Endothelial cell of umbilical vein (primary cell): ENCODE measurements around the gene CNTNAP4. TPM values are rescaled to one million over a fixed set of nuclear protein-coding genes. Genes with fewer than 3 reads are reported as not detected.

Experiments
- BruUV-seq: library from RNA; stranded (reverse); fragments of 400-500 nt; replicated peaks from 2 replicates; lab custom pipeline; 2021; lab: Mats Ljungman, UMichigan
- CTCF ChIA-PET: fragments of 300-600, 350-600 bp; sonication (Branson Sonifier 250); formaldehyde crosslinking; loops from one replicate; lab custom pipeline; 2021; ENCODE audit warnings: antibody characterized with exemption, inconsistent platforms; lab: Charles Lee
- POLR2A ChIA-PET: fragments of 300-600, 350-600 bp; sonication (Branson Sonifier 250); formaldehyde crosslinking; loops from one replicate; lab custom pipeline; 2021; ENCODE audit warnings: antibody characterized with exemption, inconsistent platforms; lab: Charles Lee
- DNase-seq: peaks from one replicate; pipeline ENCODE4 v3.0.0-alpha.2; 2011; ENCODE audit warnings: low read depth, low spot score
- FAIRE-seq: peaks from 2 replicates; lab custom pipeline; 2011; peaks lifted over from hg19 to GRCh38; lab: Jason Lieb, UNC
- H2AFZ ChIP-seq: 2 replicates; pipeline ENCODE4 v1.6.0; 2012; ENCODE audit warnings: low read depth, low read length, control low read depth, inconsistent platforms
- H3K27ac ChIP-seq: 2 replicates; pipeline ENCODE4 v1.5.1; 2011; ENCODE audit warnings: low read depth, mild to moderate bottlenecking, control low read depth, low read length, moderate library complexity; ENCODE audit not compliant: insufficient read depth
- H3K27me3 ChIP-seq, 2 experiments: 2 replicates each; pipeline versions ENCODE4 v1.6.0 to v1.6.1; 2011; ENCODE audit warnings: low read length in 2 of 2, mixed read lengths in 1 of 2; ENCODE audit not compliant: control insufficient read depth in 2 of 2, insufficient read depth in 2 of 2
- H3K36me3 ChIP-seq, 2 experiments: 2 replicates in 1 of 2; 3 replicates in 1 of 2; pipeline ENCODE4 v1.5.1; 2011; ENCODE audit warnings: low read length in 2 of 2, mild to moderate bottlenecking in 1 of 2, moderate library complexity in 1 of 2; ENCODE audit not compliant: control insufficient read depth in 2 of 2, insufficient read depth in 2 of 2; ENCODE audit errors: extremely low read depth in 1 of 2
- H3K4me1 ChIP-seq: 3 replicates; pipeline ENCODE4 v1.5.1; 2011; ENCODE audit warnings: mild to moderate bottlenecking, low read length; ENCODE audit not compliant: control insufficient read depth, insufficient read depth; ENCODE audit errors: extremely low read depth
- H3K4me2 ChIP-seq: 2 replicates; pipeline ENCODE4 v1.6.1; 2011; ENCODE audit warnings: low read length, control low read depth, mixed read lengths; ENCODE audit not compliant: insufficient read depth
- H3K4me3 ChIP-seq, 3 experiments: fragments of 200-600 bp in 1 of 3; sonication (generic), shearing (Covaris generic) in 1 of 3; replicated peaks in 1 of 3; 2 replicates each; pipeline ENCODE4 v1.5.1; 2011 to 2016; ENCODE audit warnings: control low read depth in 3 of 3, low read length in 3 of 3, mild to moderate bottlenecking in 2 of 3, inconsistent platforms in 1 of 3, low read depth in 1 of 3, moderate library complexity in 1 of 3; ENCODE audit not compliant: insufficient read depth in 1 of 3
- H3K79me2 ChIP-seq: 2 replicates; pipeline ENCODE4 v1.6.0; 2012; ENCODE audit warnings: low read length, inconsistent platforms; ENCODE audit not compliant: control insufficient read depth, insufficient read depth
- H3K9ac ChIP-seq: replicated peaks from 2 replicates; pipeline ENCODE3; 2011; ENCODE audit warnings: low read length, control low read depth; ENCODE audit not compliant: insufficient read depth; ENCODE audit errors: extremely low read depth
- H3K9me1 ChIP-seq: replicated peaks from 3 replicates; pipeline ENCODE4 v1.6.0; 2011; ENCODE audit warnings: mild to moderate bottlenecking, low read length; ENCODE audit not compliant: control insufficient read depth, insufficient read depth; ENCODE audit errors: extremely low read depth
- H3K9me3 ChIP-seq: replicated peaks from 2 replicates; pipeline ENCODE4 v1.5.1; 2012; ENCODE audit warnings: low read length, inconsistent platforms; ENCODE audit not compliant: control insufficient read depth, insufficient read depth
- H4K20me1 ChIP-seq: replicated peaks from 2 replicates; pipeline ENCODE3; 2011; ENCODE audit warnings: mild to moderate bottlenecking, low read length; ENCODE audit not compliant: control insufficient read depth, insufficient read depth; ENCODE audit errors: extremely low read depth
- CTCF ChIP-seq, 2 donors: IDR thresholded peaks; 1 replicate in 1 of 2; 2 replicates in 1 of 2; pipeline ENCODE4 v1.5.1; 2011; ENCODE audit warnings: low read length in 2 of 2, mild to moderate bottlenecking in 2 of 2, moderate library complexity in 2 of 2, control low read depth in 1 of 2, inconsistent platforms in 1 of 2, low read depth in 1 of 2; ENCODE audit not compliant: insufficient read depth in 1 of 2; ENCODE audit errors: extremely low read depth in 1 of 2
- EZH2 ChIP-seq: IDR thresholded peaks from 2 replicates; pipeline ENCODE4 v1.6.1; 2012; ENCODE audit warnings: borderline replicate concordance, low read depth, mild to moderate bottlenecking, moderate library complexity, low read length, inconsistent platforms; ENCODE audit not compliant: severe bottlenecking
- FOS ChIP-seq: IDR thresholded peaks from 2 replicates; pipeline ENCODE4 v1.6.1; 2011; ENCODE audit warnings: mild to moderate bottlenecking, low read length, moderate library complexity, borderline replicate concordance; ENCODE audit not compliant: insufficient read depth
- GATA2 ChIP-seq: IDR thresholded peaks from 2 replicates; pipeline ENCODE4 v1.7.0; 2011; ENCODE audit warnings: low read depth, mild to moderate bottlenecking, moderate library complexity, mixed read lengths, low read length; ENCODE audit not compliant: insufficient read length, insufficient read depth
- JUN ChIP-seq: IDR thresholded peaks from 2 replicates; pipeline ENCODE4 v1.6.1; 2011; ENCODE audit warnings: borderline replicate concordance, low read depth; ENCODE audit not compliant: insufficient read length, insufficient read depth
- MYC ChIP-seq: IDR thresholded peaks from one replicate; pipeline ENCODE4 v1.6.1; 2011; ENCODE audit warnings: mild to moderate bottlenecking, low read depth, low read length
- POLR2A ChIP-seq: IDR thresholded peaks from 2 replicates; pipeline ENCODE4 v1.6.1; 2012; ENCODE audit warnings: low read depth, mild to moderate bottlenecking, control low read depth, low read length
- POLR2AphosphoS5 ChIP-seq: IDR thresholded peaks from 2 replicates; pipeline ENCODE4 v1.6.1; 2012; ENCODE audit warnings: low read depth, mild to moderate bottlenecking, control low read depth, low read length, moderate library complexity; ENCODE audit not compliant: insufficient read depth
- dilution Hi-C: fragments of 300-500 bp; cut with MboI; formaldehyde crosslinking; loops from one replicate; pipeline ENCODE4 v1.15.0; 2019; ENCODE audit warnings: low sequenced_read_pairs; ENCODE audit not compliant: extremely low pct_ligation_motif_present
- intact Hi-C: fragments of 100-400 bp; cut with micrococcal nuclease; formaldehyde crosslinking; loops from one replicate; pipeline ENCODE4 v1.10.0; 2022
- polyA plus RNA-seq, 4 experiments: library from polyadenylated mRNA; depleted of rRNA in 3 of 4; stranded (reverse) in 3 of 4; unstranded in 1 of 4; fragments of >200 nt; gene quantifications; 2 replicates each; pipeline versions ENCODE4 v1.2.1 to v1.2.3, GENCODE V29; 2011 to 2012; ENCODE audit warnings: missing spikeins in 1 of 4
- total RNA-seq: library from RNA; stranded (reverse); gene quantifications from 2 replicates; pipeline ENCODE4 v1.2.3, GENCODE V29; 2021
- TF ChIP-seq, protein P1 (sequence below): IDR thresholded peaks from 2 replicates; pipeline ENCODE4 v1.6.1; 2011; ENCODE audit not compliant: insufficient read depth, insufficient read length

The CNTNAP4 gene
- total and polyA plus RNA-seq, 2 donors (not counting 3 experiments of a cell fraction or from before 2014, with no cell fraction given): not detected

GRCh38 chr16:76265434-76266045 is 11.7 kb upstream of the CNTNAP4 start:
- H3K79me2 ChIP-seq: no peaks in the 10 kb centered on the region
- FAIRE-seq (no peak), DNase-seq (no peak)
- H2AFZ ChIP-seq: no peak overlapping the region
- no peaks in the 10 kb centered on the region for H4K20me1 ChIP-seq
- H3K9me3 ChIP-seq: no peaks in the 10 kb centered on the region
- ChIA-PET POLR2A (no interaction called here), CTCF (no interaction called here)
- no peak overlapping the region for H3K27ac ChIP-seq
- no TSS peak for BruUV-seq
- dilution Hi-C loops (no loop called here), intact Hi-C loops (no loop called here)
- no peak overlapping the region for H3K4me3 ChIP-seq
- no peaks in the 10 kb centered on the region for H3K9me1 ChIP-seq
- H3K9ac ChIP-seq: no peak overlapping the region
- no peaks in the 10 kb centered on the region for H3K36me3 ChIP-seq
- H3K4me2 ChIP-seq: no peak overlapping the region
- H3K27me3 ChIP-seq: no peaks in the 10 kb centered on the region
- H3K4me1 ChIP-seq: no peaks in the 10 kb centered on the region
- TF ChIP-seq CTCF (IDR thresholded peaks at IDR 0.05; ENCODE audit: extremely low read depth in 1 of 2, insufficient read depth in 1 of 2, low read depth in 1 of 2, low read length in 2 of 2): peak in 1 of 2 donors; percentile 13
- TF ChIP-seq FOS: no peak

- Histone ChIP-seq H4K20me1 (no peaks in the 10 kb centered on the region), H3K79me2 (no peaks in the 10 kb centered on the region), H3K4me2 (no peak overlapping the region), H3K9me3 (no peaks in the 10 kb centered on the region), H3K9ac (no peak overlapping the region), H3K9me1 (no peaks in the 10 kb centered on the region), H3K27me3 (no peaks in the 10 kb centered on the region), H3K4me1 (no peaks in the 10 kb centered on the region), H3K36me3 (no peaks in the 10 kb centered on the region), H2AFZ (no peak overlapping the region), H3K27ac (no peak overlapping the region), H3K4me3 (no peak overlapping the region)
- TF ChIP-seq MYC (no peak), FOS (no peak), CTCF (IDR thresholded peaks at IDR 0.05; ENCODE audit: extremely low read depth in 1 of 2, insufficient read depth in 1 of 2, low read depth in 1 of 2, low read length in 2 of 2) (no peak), EZH2 (no peak), GATA2 (no peak), JUN (no peak), POLR2A (no peak), POLR2AphosphoS5 (no peak)
- TF ChIP-seq, protein P1, sequence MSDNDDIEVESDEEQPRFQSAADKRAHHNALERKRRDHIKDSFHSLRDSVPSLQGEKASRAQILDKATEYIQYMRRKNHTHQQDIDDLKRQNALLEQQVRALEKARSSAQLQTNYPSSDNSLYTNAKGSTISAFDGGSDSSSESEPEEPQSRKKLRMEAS: no peak
- intact Hi-C loops (no loop called here), dilution Hi-C loops (no loop called here)
- ChIA-PET POLR2A (no interaction called here), CTCF (no interaction called here)
- no TSS peak for BruUV-seq
- no peak for DNase-seq
- FAIRE-seq: no peak
These were observed 8.4 kb upstream of the CNTNAP4 start for GRCh38 chr16:76268824-76269223.
